ELR (cell line): ENCODE results near the gene PLPP4.
A peak's percentile ranks its signal among the peaks of the same experiment; 100 is the strongest.
"Not testable (repeated sequence)": the region's sequence is repeated elsewhere in the genome, so short reads cannot be mapped to it uniquely, and the experiment has no call there.

ENCODE experiments used
- DNase-seq: peaks from one replicate; pipeline ENCODE4 v3.0.0-alpha.2; 2015; ENCODE audit warnings: low read depth

Gene PLPP4

DNA sequence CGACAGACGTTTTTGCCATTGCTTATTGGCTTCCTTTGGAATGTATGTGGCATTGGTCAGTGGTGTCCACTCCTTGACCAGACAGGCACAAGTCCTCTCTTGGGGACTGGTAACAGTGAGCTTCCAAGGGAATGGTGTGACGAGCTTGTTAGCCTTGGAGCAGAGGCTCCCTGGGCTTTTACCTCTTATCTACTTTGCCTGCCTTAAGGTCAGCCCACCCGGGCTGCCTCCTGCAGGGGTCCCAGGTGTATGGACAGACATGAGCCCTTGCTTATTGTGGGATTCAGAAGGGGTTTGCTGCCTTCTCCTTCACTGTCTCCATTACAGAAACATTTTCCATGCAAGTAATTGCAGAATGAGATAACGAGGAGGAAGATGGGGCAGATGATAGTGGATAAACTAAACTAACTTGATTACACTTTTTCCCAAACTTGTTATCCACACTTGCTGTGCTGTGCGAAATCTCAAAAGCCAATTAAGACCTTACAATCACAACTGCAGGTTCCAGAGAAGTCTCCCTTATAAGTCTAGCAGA lies 29.7 kb downstream of the PLPP4 start:
- no peak for DNase-seq

DNA sequence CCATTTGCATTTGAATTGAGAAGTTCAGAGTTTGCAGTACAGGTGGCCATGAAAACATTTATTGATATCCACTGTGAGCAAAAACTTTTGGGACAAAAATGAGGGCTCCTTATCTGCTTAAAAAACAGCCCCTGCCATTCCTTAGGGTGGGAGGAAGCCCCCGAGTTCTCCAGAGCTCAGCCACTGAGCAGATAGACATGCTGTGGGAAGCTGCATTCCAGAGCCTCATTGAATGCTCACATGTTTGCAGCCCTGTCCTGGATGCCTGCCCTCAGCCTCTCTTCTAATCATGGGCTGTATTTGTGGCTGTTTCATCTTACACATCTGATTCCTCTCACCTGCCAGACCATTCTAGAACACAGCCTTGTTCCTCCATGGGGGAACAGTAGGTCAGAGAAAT lies 33.3 kb downstream of the PLPP4 start:
- DNase-seq = no peak

DNA sequence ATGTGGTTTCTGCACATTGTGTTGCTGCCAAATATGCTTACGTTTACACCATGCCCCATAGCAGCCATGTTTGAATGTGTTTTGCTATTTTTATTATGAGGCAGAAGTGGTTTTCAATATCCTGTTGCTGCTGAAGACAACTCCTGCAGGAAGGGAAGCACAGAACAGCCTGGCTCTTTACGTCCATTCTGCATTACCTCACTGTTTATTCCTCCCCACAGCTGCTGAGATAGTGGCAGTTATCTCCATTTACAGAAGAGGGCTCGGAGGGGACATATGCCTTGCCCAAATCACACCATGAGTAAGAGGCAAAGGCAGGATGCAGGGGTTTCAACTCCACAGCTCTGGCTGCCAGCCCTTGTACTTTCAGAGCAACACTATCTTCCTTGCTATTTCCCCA lies 35.3 kb downstream of the PLPP4 start:
- DNase-seq = no peak

DNA sequence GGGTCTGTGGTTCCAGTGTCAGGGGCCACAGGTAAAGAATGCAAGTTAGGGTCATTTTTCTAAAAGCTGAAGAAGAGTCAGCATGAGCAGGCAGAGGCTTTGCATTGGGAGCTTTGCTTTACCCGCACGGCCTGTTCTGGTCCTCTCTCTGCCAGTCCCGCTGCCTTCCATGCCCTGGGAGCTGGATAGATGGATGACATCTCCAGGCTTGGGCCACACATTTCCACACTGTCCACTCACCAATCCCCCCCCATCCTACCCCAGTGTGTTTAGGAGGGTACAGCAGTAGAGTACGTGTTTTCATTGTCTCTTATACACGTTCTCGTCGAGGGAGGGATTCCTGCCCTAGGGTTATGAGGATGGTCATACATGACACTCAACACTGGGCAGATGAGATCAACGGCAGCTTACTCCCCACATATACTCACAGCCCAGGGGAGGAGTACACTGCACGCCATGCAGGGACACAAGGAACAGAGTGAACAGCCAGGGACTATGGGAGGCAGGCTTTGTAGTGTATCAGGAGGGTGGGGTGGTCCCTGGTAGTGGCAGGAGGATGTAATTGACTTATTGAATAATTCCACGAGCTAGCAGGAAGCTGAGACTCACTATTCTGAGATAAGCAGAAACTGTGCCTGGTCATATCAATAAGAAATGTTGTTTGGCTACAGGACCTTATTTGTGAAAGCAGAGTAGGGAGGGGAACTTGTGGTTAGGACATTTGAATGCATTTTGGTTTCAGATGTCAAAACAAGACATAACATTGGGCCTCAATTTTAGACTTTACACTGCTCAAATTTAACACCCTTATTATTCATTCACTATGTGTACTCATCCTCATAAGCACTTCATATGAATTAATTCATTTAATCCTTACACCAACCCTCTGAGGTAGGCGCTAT lies 36.6 kb downstream of the PLPP4 start:
- no peak for DNase-seq

DNA sequence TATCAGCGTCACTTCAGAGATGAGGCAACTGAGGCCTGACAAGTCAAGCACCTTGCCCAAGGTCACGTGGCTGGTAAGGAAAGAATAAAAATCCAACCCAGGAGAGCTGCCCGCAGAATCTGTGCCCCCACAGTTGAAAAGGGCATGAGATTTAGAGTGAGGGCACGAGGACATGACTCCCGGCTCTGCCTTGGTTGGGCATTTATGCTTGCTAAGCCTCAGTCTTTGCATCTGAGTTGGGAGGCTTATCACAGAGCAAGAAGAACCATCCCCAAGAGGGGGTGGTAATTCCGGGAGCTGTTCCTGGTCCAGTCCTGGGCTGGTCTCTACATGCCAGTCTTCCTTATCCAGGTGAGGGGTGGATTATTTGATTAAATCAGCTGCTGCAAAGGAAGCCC lies 37.3 kb downstream of the PLPP4 start:
- DNase-seq = no peak

DNA sequence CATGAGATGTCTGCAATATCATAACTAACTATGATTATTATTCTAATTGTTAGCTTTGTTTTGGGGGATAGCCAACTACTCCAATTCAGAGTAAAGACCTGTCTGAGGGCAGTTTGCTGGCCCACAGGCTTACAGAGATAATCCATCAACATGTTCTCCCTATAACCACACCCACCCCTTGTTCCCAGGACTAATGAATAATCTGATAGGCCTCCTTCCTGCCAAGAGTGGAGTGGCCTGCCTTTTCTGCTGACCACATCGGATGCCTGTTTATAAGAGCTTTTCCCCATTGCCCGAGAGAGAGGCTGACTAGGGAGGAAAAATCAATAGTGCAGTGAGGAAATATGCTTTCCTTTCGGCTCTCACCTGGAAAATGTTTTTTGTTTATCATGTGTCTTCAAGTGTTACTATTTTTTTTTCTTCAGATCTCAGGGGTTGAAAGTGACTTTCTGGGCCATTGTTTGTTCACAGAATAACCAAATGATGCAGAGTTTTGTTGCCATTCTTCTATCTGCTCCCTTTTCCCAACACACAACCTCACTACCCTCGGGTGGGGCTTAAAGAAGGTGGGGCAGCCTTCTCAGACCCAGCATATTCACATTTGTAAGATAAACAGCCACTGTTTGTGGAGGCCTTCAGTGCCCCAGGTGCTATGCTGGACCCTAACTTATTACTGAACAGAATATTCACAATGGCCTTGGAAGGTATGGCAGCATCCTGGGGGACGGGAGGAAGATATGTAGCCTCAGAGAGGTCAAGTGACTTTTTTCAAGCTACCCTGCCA lies 38.4 kb downstream of the PLPP4 start:
- no peak for DNase-seq

DNA sequence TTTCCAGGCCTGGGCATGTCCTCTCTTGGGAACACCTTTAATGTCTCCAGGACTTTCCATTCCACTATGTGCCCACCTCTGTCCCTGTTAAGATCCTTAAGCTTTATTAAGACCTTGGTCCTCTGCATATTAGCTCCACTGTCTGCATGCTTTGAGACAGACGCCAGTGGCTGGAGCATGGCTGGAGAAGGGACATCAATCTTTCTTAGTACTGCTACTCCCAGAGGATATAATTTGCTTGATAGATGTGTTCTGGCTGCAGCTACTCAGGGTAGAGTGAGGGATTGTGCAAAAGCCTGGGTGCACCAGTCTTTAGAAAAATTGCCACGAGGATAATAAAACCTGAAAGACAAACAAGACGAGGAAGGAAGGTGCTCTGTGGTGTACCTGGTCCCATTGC lies 42.9 kb downstream of the PLPP4 start:
- DNase-seq = no peak

DNA sequence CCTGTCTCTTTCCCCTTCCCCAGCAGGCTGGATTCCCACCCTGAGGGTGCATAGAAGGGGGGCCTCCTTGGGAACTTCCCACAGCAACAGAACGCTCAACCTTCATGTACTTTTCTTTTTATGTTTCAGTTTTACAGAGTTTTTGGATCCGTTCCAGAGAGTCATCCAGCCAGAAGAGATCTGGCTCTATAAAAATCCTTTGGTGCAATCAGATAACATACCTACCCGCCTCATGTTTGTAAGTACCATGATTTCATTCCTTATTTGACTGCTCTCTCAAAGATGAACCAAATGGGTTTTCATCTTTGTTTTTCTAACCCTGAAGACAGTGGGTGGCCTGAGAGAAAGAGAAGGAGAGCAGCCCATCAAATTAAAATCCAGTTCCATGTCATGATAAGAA lies 46.7 kb downstream of the PLPP4 start:
- DNase-seq = no peak

DNA sequence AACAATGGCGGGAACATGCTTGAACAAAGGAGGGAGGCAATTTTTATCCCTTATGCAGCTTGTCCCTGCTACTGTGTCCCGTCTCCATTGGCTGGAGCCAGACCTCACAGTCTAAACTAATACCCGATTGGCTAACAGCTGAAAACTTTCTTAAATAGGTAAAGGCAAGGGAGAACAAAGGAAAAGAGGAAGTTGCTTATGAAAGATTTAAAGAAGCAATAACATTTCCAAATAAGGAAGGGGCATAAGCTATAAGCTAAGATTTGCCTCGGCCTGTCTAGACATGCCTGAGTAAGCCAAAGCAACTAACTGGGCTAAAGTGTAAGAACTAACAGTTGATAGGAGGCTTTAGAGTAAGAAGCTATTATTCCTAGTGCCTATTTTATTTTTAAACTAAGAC lies 47.2 kb downstream of the PLPP4 start:
- not testable (repeated sequence) for DNase-seq

DNA sequence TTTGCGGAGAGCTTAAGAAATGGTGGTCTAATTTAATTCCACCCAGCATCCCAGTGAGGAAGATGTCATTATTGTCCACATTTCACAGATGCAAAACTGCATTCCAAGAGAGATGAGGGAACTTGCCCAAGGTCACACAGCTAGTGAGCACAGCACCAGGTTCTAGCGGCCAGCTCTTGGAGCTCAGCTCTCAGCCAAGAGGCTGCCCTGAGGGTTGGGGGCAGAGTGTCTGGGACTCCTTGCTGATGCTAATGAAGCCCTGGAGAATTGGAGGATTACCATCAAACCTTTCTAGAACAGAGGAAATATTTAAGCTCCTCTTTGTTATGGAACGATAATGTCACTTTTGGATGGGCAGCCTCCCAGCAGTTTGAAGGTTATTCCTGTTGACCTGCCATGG lies 48.0 kb downstream of the PLPP4 start:
- no peak for DNase-seq

DNA sequence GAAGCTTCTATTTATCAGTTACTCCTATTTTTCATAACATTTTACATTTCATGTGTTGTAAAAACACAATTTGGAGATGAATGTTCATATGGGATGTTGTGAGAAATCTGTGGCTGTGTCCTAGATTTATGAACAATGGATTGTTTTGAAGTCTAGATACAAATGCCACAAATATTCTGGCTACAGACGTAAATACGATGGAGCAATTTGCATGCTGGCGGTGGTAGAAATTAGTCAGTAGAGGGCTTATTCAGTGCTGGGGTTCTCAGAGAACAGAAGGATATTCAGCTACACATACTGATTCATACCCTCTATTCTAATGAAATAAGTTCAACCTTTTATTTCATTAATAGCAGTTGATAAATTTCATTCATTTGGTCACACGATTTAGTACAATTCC lies 48.8 kb downstream of the PLPP4 start:
- peak; percentile 11 for DNase-seq

DNA sequence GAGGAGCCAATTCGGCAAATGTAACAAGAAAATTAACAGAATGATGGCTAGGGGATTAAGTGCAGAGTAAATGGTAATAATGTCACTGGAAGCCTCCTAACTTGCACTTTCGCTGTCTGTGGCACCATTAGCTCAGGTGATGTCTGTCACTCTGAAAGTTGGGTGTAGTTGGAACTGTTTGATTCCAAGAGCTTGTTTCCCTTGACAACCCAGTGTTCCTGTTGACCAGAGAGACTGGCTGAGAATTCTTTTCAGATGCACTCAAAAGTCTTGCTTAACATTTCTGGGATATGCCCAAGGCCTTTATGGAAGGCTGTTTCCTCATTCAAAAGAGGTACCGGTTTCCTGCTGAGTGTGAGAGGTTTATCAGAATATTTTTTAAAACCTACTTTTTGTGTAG lies 49.6 kb downstream of the PLPP4 start:
- DNase-seq = no peak

DNA sequence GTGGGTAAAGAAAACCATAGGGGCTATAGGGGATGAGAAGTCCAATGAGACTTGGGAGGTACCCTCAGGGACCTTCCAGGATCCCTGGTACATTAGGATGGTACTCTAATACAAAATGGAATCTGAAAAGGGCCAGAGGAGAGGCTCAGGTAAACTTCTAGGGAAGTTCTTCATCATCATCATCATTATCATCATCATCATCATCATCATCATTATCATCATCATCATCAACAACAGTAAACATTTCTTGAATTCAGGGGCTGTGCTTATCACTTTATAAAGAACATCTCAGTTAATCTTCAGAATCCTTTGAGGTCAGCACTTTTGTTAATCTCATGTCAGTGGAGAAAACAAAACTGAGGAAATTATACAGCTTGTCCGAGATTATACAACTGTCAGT lies 50.1 kb downstream of the PLPP4 start:
- no peak for DNase-seq

DNA sequence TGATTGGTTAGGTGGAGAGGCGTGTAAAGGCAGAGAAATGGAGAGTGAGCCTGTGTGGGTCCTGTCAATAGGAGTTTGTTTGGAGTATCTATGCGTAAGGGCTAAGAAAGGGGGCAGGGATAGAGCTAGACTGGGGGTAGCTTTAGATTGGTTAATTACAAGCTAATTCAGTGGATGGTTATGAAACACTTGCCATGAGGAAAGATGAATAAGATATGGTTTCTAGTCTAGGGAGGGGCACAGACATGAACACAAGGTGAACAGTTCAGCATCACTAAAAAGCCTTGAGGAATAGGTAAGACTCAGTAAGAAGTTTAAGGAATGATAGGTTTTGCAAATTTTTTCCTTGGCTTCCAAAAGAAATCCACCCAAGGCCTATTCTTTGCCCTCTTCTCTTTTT lies 50.6 kb downstream of the PLPP4 start:
- DNase-seq = no peak

DNA sequence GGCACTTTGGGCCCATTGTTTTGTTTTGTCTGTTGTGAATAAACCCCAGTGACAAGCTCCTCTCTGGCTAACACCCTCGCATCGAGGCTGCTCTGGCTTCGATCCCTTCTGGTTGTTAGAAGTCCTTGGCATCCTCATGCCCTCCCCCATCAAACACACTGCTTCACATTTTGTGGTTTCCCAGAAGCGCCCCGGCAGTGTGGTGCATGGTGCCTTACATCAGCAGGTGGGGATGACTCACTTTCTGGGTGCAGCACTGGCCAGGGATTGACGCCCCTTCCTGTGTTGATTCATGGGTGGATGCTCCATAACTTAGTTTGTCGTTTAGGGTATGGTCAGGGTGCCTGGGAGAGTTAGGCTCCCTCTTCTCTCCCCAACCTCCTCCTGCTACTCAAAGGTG lies 51.4 kb downstream of the PLPP4 start:
- DNase-seq = peak; percentile 87

DNA sequence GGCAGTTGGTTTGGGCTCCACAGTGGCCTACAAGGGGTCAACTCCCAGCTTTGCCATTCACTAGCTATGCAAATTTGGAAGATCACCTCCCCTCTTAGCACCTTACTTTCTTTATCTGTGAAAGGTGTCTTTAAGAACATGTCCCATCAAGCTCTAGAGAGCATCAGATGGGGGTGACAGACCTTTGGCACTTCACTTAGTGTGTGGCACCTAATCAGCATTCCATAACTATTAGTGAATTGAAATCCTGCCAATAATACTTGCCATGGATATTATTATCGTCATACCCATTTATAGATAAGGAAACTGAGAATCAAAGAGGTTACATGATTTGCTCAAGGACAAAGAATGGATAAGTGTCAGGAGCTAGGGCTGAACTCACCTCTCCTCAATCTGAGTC lies 51.9 kb downstream of the PLPP4 start:
- no peak for DNase-seq

DNA sequence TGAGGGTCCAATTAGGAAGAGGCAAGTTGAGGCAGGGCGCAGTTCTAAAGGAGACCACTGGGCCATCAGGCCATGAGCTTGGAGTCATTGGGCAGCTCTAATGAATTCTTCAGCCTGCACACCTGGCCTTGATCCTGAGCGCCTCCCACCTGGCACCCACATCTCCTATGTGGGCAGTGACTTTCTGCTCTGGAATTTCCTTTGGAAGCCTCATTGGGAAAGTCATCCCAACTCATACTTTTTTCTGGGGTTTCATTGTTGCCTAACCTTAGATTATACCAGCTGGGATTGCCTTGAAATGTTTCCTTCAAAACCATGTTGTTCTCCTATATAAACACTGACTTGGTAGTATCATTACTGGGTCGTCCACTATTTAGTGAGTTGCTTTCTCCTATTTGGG lies 54.1 kb downstream of the PLPP4 start:
- peak; percentile 44 for DNase-seq

DNA sequence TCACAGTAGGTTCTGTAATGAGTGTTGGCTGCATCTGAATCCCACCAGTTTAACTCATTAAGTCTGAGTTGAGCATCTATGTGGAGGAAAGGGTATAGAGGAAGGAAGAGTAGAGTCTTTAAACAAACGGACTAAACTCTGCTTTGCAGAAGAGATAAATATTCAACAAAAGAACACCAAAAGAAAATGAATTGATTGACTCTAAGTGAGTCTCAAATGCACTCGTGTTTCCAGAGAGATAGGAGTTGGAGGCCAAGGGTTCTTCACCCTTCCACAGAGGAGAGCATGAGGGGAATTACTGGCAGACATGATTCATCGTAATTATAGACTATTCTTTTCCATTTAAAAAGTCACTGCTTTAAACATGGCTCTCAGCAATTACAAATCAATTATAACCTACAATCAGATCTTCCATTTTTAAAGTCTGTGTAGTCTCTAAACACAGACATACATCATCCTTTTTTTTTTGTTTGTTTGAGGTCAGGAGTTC lies 56.3 kb downstream of the PLPP4 start:
- DNase-seq = no peak

DNA sequence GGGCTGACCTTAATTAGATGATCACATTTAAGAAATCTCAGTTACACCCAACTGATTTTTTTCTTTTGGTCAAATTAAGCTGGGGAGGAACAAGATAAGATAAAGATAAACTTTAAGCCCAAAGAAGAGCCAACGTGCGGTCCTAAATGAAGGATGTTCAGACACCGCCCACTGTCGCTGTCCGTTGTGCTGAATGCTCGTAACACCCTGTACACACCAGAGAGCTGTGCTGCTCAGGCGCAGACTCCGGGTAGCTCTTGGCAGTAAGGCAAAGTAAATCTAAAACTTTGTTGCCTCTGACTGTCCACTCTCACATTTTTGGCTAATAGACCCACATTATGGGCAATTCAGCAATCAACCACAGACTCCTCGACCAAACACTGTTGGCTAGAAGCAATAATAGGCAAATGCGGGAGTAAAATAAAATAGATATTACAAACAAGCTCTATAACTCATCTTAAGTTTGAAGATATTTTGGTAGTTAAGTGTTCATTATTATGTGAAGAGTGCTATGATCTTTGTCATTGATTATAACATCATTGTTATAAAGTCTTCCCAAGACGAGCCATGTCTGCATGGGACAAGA lies 57.1 kb downstream of the PLPP4 start:
- DNase-seq = peak; percentile 45

DNA sequence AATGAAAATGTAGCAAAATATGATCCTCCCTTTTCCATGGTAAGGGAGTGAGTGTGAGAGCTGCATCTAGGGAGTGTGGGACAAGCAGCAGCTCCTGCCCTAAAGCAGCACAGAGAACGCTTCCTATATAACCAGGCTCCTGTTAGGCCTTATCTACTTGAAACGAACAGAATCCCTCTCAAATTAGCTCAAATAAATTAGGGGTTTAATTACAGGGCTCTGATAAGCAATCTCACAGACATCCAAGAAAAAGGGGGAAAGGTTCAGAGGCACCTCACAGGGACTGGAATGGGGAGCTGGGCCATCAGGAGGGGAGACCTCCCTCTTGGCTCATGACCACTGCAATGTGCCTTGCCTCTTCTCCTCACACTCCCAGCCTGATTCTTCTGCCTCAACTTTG lies 57.9 kb downstream of the PLPP4 start:
- DNase-seq = no peak

DNA sequence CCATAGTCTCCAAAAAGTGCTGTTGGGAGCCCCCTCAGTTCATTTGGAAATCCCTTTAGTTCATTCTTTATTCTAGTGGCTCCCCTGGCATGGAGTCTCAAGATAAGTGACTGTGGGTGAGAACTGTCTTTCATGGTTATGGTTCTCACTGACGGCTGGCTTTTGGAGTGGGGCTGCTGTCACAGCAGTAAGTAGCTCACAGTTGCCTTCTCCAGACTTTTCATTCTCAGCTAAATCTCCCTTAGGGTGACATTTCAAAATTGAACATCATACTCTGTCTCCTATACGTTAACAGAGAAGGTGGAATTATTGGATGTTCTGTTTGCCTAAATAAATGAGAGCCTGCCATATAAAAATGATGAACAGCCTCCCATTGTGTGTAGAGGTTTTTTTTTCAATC lies 58.7 kb downstream of the PLPP4 start:
- no peak for DNase-seq

DNA sequence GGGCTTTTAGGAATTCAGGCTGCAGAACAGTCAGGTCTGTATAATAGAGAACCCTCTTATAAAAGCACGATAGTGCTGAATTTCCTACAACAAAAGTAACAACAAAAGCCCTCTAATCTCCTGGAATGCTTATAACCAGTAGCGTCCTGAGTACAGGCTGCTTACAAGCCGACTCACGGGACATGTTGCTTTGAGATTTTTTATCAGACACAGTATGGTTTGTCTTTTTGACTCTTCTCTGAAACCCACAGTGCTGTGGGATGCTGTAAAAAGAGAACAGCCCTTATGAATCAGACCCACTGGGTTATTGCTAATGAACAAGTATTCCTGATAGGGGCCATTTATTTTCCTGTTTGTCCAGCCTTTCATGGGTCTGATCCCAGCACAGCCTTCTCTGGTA lies 59.4 kb downstream of the PLPP4 start:
- DNase-seq = no peak

DNA sequence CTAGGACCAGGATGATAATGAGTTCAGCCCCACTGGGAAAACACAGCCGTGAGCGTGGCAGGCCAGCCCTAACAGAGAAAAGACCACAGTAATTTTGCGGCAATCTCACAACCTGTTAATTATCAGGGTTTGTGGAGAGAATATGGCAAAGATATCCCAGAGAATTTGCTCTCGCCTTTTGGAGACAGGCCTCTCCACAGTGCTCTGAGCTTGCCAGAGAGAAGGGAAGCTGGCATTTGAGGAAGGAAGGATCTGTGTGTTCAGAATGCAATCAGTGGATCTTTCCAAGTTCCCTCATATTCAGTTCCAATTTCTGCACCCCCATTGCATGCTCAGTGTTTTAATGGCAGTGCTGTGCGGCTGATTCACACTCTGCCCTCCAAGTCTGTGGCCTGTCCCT lies 60.2 kb downstream of the PLPP4 start:
- no peak for DNase-seq
